PC-3 (cell line): ENCODE data around the gene ZNF575. TPM values are rescaled to one million over a fixed set of nuclear protein-coding genes. Genes with fewer than 3 reads are reported as not detected.
"Not testable (repeated sequence)": the region's sequence is repeated elsewhere in the genome, so short reads cannot be mapped to it uniquely, and the experiment has no call there.

Experiments
- ATAC-seq: fragments of 200-7000 bp; cut with Tn5 transposase; 2 replicates; pipeline ENCODE4 v1.9.1; 2020; ENCODE audit warnings: mild to moderate bottlenecking, moderate library complexity
- BruUV-seq: library from RNA; stranded (reverse); fragments of 400-500 nt; replicated peaks from 2 replicates; lab custom pipeline; 2021; lab: Mats Ljungman, UMichigan
- CTCF ChIA-PET: fragments of 300-600 bp; sonication (Branson Sonifier 250); formaldehyde crosslinking; loops from one replicate; lab custom pipeline; 2022; ENCODE audit warnings: antibody characterized with exemption; lab: Charles Lee
- POLR2A ChIA-PET: fragments of 300-600 bp; sonication (Branson Sonifier 250); formaldehyde crosslinking; loops from one replicate; lab custom pipeline; 2022; ENCODE audit warnings: antibody characterized with exemption; ENCODE audit not compliant: unreplicated experiment; lab: Charles Lee
- DNase-seq: peaks from one replicate; pipeline ENCODE4 v3.0.0-alpha.2; 2015
- H2AFZ ChIP-seq: fragments of 300-600 bp; sonication (generic); 2 replicates; pipeline ENCODE4 v1.6.0; 2016; ENCODE audit warnings: antibody characterized with exemption, low read length
- H3F3A ChIP-seq: fragments of 300-600 bp; sonication (generic); one replicate; pipeline ENCODE4 v1.6.0; 2017; ENCODE audit warnings: antibody characterized with exemption, low read length, control low read depth, mild to moderate bottlenecking; ENCODE audit not compliant: unreplicated experiment
- H3K27ac ChIP-seq: fragments of 300-600 bp; sonication (generic); 2 replicates; pipeline ENCODE4 v1.5.1; 2016; ENCODE audit warnings: mild to moderate bottlenecking, low read length
- H3K27me3 ChIP-seq: fragments of 300-600 bp; sonication (generic); 2 replicates; pipeline ENCODE4 v1.6.1; 2016; ENCODE audit warnings: low read length, mixed read lengths
- H3K36me3 ChIP-seq: fragments of 300-600 bp; sonication (generic); 2 replicates; pipeline ENCODE4 v1.6.1; 2016; ENCODE audit warnings: low read depth, mixed run types, low read length, mixed read lengths
- H3K4me1 ChIP-seq: fragments of 300-600 bp; sonication (generic); 2 replicates; pipeline ENCODE4 v1.5.1; 2016; ENCODE audit warnings: low read length; ENCODE audit not compliant: insufficient read depth
- H3K4me2 ChIP-seq: fragments of 300-600 bp; sonication (generic); 2 replicates; pipeline ENCODE4 v1.6.0; 2016; ENCODE audit warnings: low read length
- H3K4me3 ChIP-seq: fragments of 300-600 bp; sonication (generic); 2 replicates; pipeline ENCODE4 v1.5.1; 2016; ENCODE audit warnings: mild to moderate bottlenecking, low read length, mixed read lengths
- H3K79me2 ChIP-seq: fragments of 300-600 bp; sonication (generic); 2 replicates; pipeline ENCODE4 v1.6.1; 2017; ENCODE audit warnings: low read length, mixed read lengths
- H3K9ac ChIP-seq: fragments of 300-600 bp; sonication (generic); 2 replicates; pipeline ENCODE4 v1.6.0; 2016; ENCODE audit warnings: mild to moderate bottlenecking, low read length
- H3K9me2 ChIP-seq: fragments of 300-600 bp; sonication (generic); replicated peaks from 2 replicates; pipeline ENCODE4 v1.6.1; 2016; ENCODE audit warnings: mixed run types, low read length, mixed read lengths
- H3K9me3 ChIP-seq: fragments of 300-600 bp; sonication (generic); 2 replicates; pipeline ENCODE4 v1.6.1; 2016; ENCODE audit warnings: low read length, mixed read lengths
- H4K20me1 ChIP-seq: fragments of 300-600 bp; sonication (generic); 2 replicates; pipeline ENCODE4 v1.6.1; 2016; ENCODE audit warnings: low read length, mixed read lengths
- EZH2 ChIP-seq: fragments of 300-600 bp; sonication (generic); IDR thresholded peaks from one replicate; pipeline ENCODE4 v1.6.1; 2017; ENCODE audit warnings: antibody characterized with exemption, mild to moderate bottlenecking, low read length; ENCODE audit not compliant: unreplicated experiment
- EZH2phosphoT487 ChIP-seq: fragments of 300-600 bp; sonication (generic); IDR thresholded peaks from 2 replicates; pipeline ENCODE4 v1.6.1; 2018; ENCODE audit warnings: mild to moderate bottlenecking, antibody characterized with exemption, low read length, borderline replicate concordance
- intact Hi-C: fragments of 100-400 bp; cut with micrococcal nuclease; formaldehyde crosslinking; loops from 2 replicates; pipeline ENCODE4 v1.9.0; 2023
- total RNA-seq: library from RNA; depleted of rRNA; stranded (reverse); fragments of >200 nt; gene quantifications from 2 replicates; pipeline ENCODE4 v1.2.3, GENCODE V29; 2014
- TF ChIP-seq, protein P1 (sequence below): fragments of 300-600 bp; sonication (generic); conservative IDR thresholded peaks from 2 replicates; pipeline ENCODE4 v1.5.1; 2017; ENCODE audit warnings: antibody characterized with exemption, low read depth, mild to moderate bottlenecking, low read length

Gene ZNF575
- total RNA-seq, 1 experiment from 2014 or later: not detected

DNA sequence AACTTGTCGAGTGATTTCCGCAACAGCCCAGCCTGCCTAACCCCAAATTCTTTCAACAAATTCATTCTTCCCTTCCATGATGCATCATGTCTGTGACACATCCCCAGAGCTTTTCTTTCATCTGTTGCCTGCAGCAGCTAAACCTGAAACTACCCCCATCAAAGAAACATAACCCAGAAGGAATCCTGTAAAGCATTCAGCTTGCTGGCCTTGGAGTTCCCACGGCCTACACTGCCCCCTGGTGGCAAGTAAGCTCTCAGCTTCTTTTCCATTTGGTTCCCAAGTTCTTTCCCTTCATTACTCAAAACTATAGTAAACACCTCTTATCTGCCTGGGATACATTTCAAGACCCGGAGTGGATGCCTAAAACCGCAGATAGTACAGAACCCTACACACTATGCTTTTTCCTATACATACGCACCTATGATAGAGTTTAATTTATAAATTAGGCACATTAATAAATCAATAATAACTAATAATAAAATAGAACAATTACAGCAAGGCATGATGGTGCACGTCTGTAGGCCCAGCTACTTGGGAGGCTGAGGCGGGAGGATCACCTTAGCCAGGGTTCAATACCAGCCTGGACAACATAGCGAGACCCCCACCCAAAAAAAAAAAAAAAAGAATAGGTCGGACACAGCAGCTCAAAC is 13.4 kb upstream of the ZNF575 start:
- intact Hi-C loops: loop anchor here (1.0 kb wide), 2 partner anchors 72 to 86 kb away; no protein-coding TSS in a partner anchor
- POLR2A ChIA-PET: no interaction called here
- H3F3A ChIP-seq: no peaks in the 10 kb centered on the region
- no peak overlapping the region for H2AFZ ChIP-seq
- no peaks in the 10 kb centered on the region for H4K20me1 ChIP-seq
- H3K9me2 ChIP-seq: no peaks in the 10 kb centered on the region
- no peaks in the 10 kb centered on the region for H3K9me3 ChIP-seq
- H3K27ac ChIP-seq: no peak overlapping the region
- peak; percentile 83 for DNase-seq
- CTCF ChIA-PET: interaction anchor here (0.6 to 1.9 kb wide), 9 partner anchors 16 to 209 kb away, joined by 3 to 39 read pairs (median 7); partner anchors contain the start of gene PHLDB3
- no peak overlapping the region for H3K4me2 ChIP-seq
- peak; percentile 68 for ATAC-seq
- H3K4me3 ChIP-seq: no peak overlapping the region
- TF ChIP-seq, protein P1, sequence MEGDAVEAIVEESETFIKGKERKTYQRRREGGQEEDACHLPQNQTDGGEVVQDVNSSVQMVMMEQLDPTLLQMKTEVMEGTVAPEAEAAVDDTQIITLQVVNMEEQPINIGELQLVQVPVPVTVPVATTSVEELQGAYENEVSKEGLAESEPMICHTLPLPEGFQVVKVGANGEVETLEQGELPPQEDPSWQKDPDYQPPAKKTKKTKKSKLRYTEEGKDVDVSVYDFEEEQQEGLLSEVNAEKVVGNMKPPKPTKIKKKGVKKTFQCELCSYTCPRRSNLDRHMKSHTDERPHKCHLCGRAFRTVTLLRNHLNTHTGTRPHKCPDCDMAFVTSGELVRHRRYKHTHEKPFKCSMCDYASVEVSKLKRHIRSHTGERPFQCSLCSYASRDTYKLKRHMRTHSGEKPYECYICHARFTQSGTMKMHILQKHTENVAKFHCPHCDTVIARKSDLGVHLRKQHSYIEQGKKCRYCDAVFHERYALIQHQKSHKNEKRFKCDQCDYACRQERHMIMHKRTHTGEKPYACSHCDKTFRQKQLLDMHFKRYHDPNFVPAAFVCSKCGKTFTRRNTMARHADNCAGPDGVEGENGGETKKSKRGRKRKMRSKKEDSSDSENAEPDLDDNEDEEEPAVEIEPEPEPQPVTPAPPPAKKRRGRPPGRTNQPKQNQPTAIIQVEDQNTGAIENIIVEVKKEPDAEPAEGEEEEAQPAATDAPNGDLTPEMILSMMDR: peak; percentile 84
- no peak for TF ChIP-seq EZH2phosphoT487
- no peak overlapping the region for H3K9ac ChIP-seq
- peaks cover 4% of the 10 kb centered on the region; the same call in 1 of the 2 replicates for H3K4me1 ChIP-seq
- no TSS peak for BruUV-seq
- H3K27me3 ChIP-seq: no peaks in the 10 kb centered on the region
- H3K79me2 ChIP-seq: peaks cover 5% of the 10 kb centered on the region; the same call in 1 of the 2 replicates
- H3K36me3 ChIP-seq: no peaks in the 10 kb centered on the region

DNA sequence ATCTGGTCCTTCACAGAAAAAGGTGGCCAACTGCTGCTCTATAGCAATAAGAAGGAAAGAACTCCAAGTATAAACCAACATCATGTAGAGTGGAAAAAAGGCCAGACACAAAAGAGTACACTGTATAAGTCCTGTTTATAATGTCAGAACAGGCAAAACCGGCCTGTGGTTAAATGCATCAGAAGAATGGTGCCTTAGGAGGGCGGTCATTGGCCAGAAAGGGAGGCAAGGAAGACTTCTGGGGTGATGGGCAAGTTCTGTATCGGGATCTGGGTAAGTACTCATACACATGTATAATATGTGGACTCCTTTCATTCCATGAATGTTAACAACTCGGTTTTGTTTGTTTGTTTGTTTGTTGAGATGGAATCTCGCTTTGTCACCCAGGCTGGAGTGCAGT is 10.1 kb upstream of the ZNF575 start:
- Histone ChIP-seq H3K9me2 (no peaks in the 10 kb centered on the region), H3K4me2 (no peak overlapping the region), H3K79me2 (peaks cover 29% of the 10 kb centered on the region), H2AFZ (no peak overlapping the region), H3K27ac (no peak overlapping the region), H3K9ac (no peak overlapping the region), H3K4me3 (no peak overlapping the region), H3K27me3 (no peaks in the 10 kb centered on the region), H3K9me3 (no peaks in the 10 kb centered on the region), H4K20me1 (no peaks in the 10 kb centered on the region), H3K36me3 (no peaks in the 10 kb centered on the region), H3K4me1 (peaks cover 11% of the 10 kb centered on the region; the same call in 1 of the 2 replicates), H3F3A (no peaks in the 10 kb centered on the region)
- no peak for DNase-seq
- intact Hi-C loops: no loop called here
- TF ChIP-seq EZH2 (no peak), EZH2phosphoT487 (no peak)
- TF ChIP-seq, protein P1: no peak
- POLR2A ChIA-PET: no interaction called here
- BruUV-seq: no TSS peak
- ATAC-seq: no peak
- CTCF ChIA-PET: no interaction called here

DNA sequence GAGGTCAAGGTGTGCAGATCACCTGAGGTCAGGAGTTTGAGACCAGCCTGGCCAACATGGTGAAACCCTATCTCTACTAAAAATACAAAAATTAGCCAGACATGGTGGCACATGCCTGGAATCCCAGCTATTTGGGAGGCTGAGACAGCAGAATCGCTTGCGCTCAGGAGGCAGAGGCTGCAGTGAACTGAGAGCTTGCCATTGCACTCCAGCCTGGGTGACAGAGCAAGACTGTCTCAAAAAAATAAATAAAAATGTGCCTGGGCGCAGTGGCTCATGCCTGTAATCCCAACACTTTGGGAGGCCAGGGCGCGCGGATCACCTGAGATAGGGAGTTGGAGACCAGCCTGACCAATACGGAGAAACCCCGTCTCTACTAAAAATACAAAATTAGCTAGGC is 9.3 kb upstream of the ZNF575 start:
- H3K4me2 ChIP-seq, H3K4me3 ChIP-seq, DNase-seq, CTCF ChIA-PET, H3K27me3 ChIP-seq, ATAC-seq, H3K36me3 ChIP-seq, H2AFZ ChIP-seq, H3K9ac ChIP-seq, BruUV-seq, H3F3A ChIP-seq, H3K9me3 ChIP-seq, H3K9me2 ChIP-seq, POLR2A ChIA-PET, H4K20me1 ChIP-seq, intact Hi-C loops, H3K27ac ChIP-seq: not testable (repeated sequence)
- Histone ChIP-seq H3K4me1 (peaks cover 11% of the 10 kb centered on the region; the same call in 1 of the 2 replicates), H3K79me2 (peaks cover 29% of the 10 kb centered on the region)
